ENCODE measurements around the gene SPINDOC. TPM values are rescaled to one million over a fixed set of nuclear protein-coding genes. Genes with fewer than 3 reads are reported as not detected.
"Not testable (repeated sequence)": the region's sequence is repeated elsewhere in the genome, so short reads cannot be mapped to it uniquely, and the experiment has no call there.

The SPINDOC gene
- total RNA-seq, 2 experiments from 2014 or later = 4.0 to 4.8 TPM

GRCh38 chr11:63769042-63769713 is 44.1 kb upstream of the SPINDOC start:
- no peak overlapping the region for H3K4me3 Mint-ChIP-seq

GRCh38 chr11:63769714-63770455 is 43.4 kb upstream of the SPINDOC start:
- TF ChIP-seq CTCF (IDR thresholded peaks at IDR 0.05) = no peak
- ATAC-seq (ENCODE audit: poor library complexity) = no peak
- no peak overlapping the region for H3K4me3 ChIP-seq (ENCODE audit: low read length)
- peaks cover 0 to 6% of the 10 kb centered on the region in 2 experiments for H3K9me3 ChIP-seq (ENCODE audit: control insufficient read depth in 1 of 2, insufficient read depth in 1 of 2, low read length in 2 of 2)
- H3K4me1 ChIP-seq (ENCODE audit: insufficient read depth, low read length) = peaks cover 20% of the 10 kb centered on the region
- no peak overlapping the region for H3K27ac ChIP-seq (ENCODE audit: low read depth in 1 of 2, low read length in 2 of 2)
- peaks cover 11% of the 10 kb centered on the region for H3K27me3 Mint-ChIP-seq
- H3K4me3 Mint-ChIP-seq = peak overlapping the region; percentile 82
- no peaks in the 10 kb centered on the region for H3K36me3 ChIP-seq (ENCODE audit: insufficient read depth, low read length)
- peak in 1 of 14 experiments; percentile 22 for DNase-seq
- CTCF ChIA-PET = interaction anchor here (0.5 to 0.7 kb wide), 2 partner anchors 67 to 1561 kb away, joined by 3 read pairs; no protein-coding TSS in a partner anchor
- intact Hi-C loops (cut with DNase I, micrococcal nuclease) = loop anchor here in 1 of 2 experiments (2.0 to 10.0 kb wide), 4 partner anchors 45 to 379 kb away; no protein-coding TSS in a partner anchor
- POLR2A ChIA-PET = interaction anchor here (0.7 kb wide), 1 partner anchor 232 kb away, joined by 3 read pairs; no protein-coding TSS in a partner anchor
- peaks cover 13% of the 10 kb centered on the region for H3K4me1 Mint-ChIP-seq (ENCODE audit: low read depth)
- peaks cover 7% of the 10 kb centered on the region for H3K36me3 Mint-ChIP-seq (ENCODE audit: low read depth)
- H3K9me3 Mint-ChIP-seq = no peaks in the 10 kb centered on the region
- no peak overlapping the region for H3K27ac Mint-ChIP-seq
- peaks cover 10 to 19% of the 10 kb centered on the region in 2 experiments for H3K27me3 ChIP-seq (ENCODE audit: control insufficient read depth in 1 of 2, insufficient read depth in 2 of 2, low read length in 2 of 2)

More at GRCh38 chr11:63769042-63769713, 44.1 kb upstream of the SPINDOC start:
- POLR2A ChIA-PET = interaction anchor here (0.6 to 1.6 kb wide), 3 partner anchors 29 to 232 kb away, joined by 3 to 4 read pairs (median 3); partner anchors contain the start of gene RTN3
- peaks cover 13% of the 10 kb centered on the region for H3K4me1 Mint-ChIP-seq (ENCODE audit: low read depth)
- no peak overlapping the region for H3K4me3 ChIP-seq (ENCODE audit: low read length)
- DNase-seq (peak in 9 of 14 experiments; percentile 7 to 60 (median 27)), ATAC-seq (ENCODE audit: poor library complexity) (peak; percentile 42)
- H3K9me3 ChIP-seq (ENCODE audit: control insufficient read depth in 1 of 2, insufficient read depth in 1 of 2, low read length in 2 of 2) = peaks cover 0 to 6% of the 10 kb centered on the region in 2 experiments
- peaks cover 20% of the 10 kb centered on the region for H3K4me1 ChIP-seq (ENCODE audit: insufficient read depth, low read length)
- intact Hi-C loops (cut with DNase I, micrococcal nuclease) = loop anchor here in 1 of 2 experiments (2.0 to 10.0 kb wide), 4 partner anchors 46 to 380 kb away; no protein-coding TSS in a partner anchor
- TF ChIP-seq CTCF (IDR thresholded peaks at IDR 0.05) = no peak
- CTCF ChIA-PET = interaction anchor here (0.5 kb wide), 1 partner anchor 1561 kb away, joined by 3 read pairs; no protein-coding TSS in a partner anchor
- no peak overlapping the region for H3K27ac ChIP-seq (ENCODE audit: low read depth in 1 of 2, low read length in 2 of 2)
- peaks cover 7% of the 10 kb centered on the region for H3K36me3 Mint-ChIP-seq (ENCODE audit: low read depth)
- H3K9me3 Mint-ChIP-seq = no peaks in the 10 kb centered on the region
- peaks cover 10 to 19% of the 10 kb centered on the region in 2 experiments for H3K27me3 ChIP-seq (ENCODE audit: control insufficient read depth in 1 of 2, insufficient read depth in 2 of 2, low read length in 2 of 2)
- H3K36me3 ChIP-seq (ENCODE audit: insufficient read depth, low read length) = no peaks in the 10 kb centered on the region
- H3K27me3 Mint-ChIP-seq = peaks cover 11% of the 10 kb centered on the region
- no peak overlapping the region for H3K27ac Mint-ChIP-seq

- Mint-ChIP-seq H3K36me3 (ENCODE audit: low read depth) (peaks cover 7% of the 10 kb centered on the region), H3K27me3 (peaks cover 11% of the 10 kb centered on the region), H3K4me3 (peak overlapping the region; percentile 79), H3K9me3 (no peaks in the 10 kb centered on the region), H3K27ac (no peak overlapping the region), H3K4me1 (ENCODE audit: low read depth) (peaks cover 13% of the 10 kb centered on the region)
- intact Hi-C loops (cut with DNase I, micrococcal nuclease) = no loop called here
- ChIA-PET POLR2A (no interaction called here), CTCF (interaction anchor here (0.7 kb wide), 1 partner anchor 66 kb away, joined by 3 read pairs; no protein-coding TSS in a partner anchor)
- no peak for TF ChIP-seq CTCF (IDR thresholded peaks at IDR 0.05)
- Histone ChIP-seq H3K27ac (ENCODE audit: low read depth in 1 of 2, low read length in 2 of 2) (no peak overlapping the region), H3K4me1 (ENCODE audit: insufficient read depth, low read length) (peaks cover 20% of the 10 kb centered on the region), H3K27me3 (ENCODE audit: control insufficient read depth in 1 of 2, insufficient read depth in 2 of 2, low read length in 2 of 2) (peaks cover 10 to 19% of the 10 kb centered on the region in 2 experiments), H3K9me3 (ENCODE audit: control insufficient read depth in 1 of 2, insufficient read depth in 1 of 2, low read length in 2 of 2) (peaks cover 0 to 6% of the 10 kb centered on the region in 2 experiments), H3K4me3 (ENCODE audit: low read length) (no peak overlapping the region), H3K36me3 (ENCODE audit: insufficient read depth, low read length) (no peaks in the 10 kb centered on the region)
- no peak for ATAC-seq (ENCODE audit: poor library complexity)
- no peak for DNase-seq
These were observed 42.5 kb upstream of the SPINDOC start for GRCh38 chr11:63770763-63771162.

- CTCF ChIA-PET; H3K27ac ChIP-seq (ENCODE audit: low read depth in 1 of 2, low read length in 2 of 2); H3K4me3 ChIP-seq (ENCODE audit: low read length); H3K9me3 Mint-ChIP-seq; H3K27ac Mint-ChIP-seq; intact Hi-C loops (cut with DNase I, micrococcal nuclease); H3K36me3 ChIP-seq (ENCODE audit: insufficient read depth, low read length); DNase-seq; H3K36me3 Mint-ChIP-seq (ENCODE audit: low read depth); H3K9me3 ChIP-seq (ENCODE audit: control insufficient read depth in 1 of 2, insufficient read depth in 1 of 2, low read length in 2 of 2); ATAC-seq (ENCODE audit: poor library complexity); H3K4me3 Mint-ChIP-seq: not testable (repeated sequence)
- POLR2A ChIA-PET = interaction anchor here (0.7 kb wide), 1 partner anchor 147 kb away, joined by 3 read pairs; no protein-coding TSS in a partner anchor
- Mint-ChIP-seq H3K27me3 (peaks cover 11% of the 10 kb centered on the region), H3K4me1 (ENCODE audit: low read depth) (peaks cover 13% of the 10 kb centered on the region)
- H3K4me1 ChIP-seq (ENCODE audit: insufficient read depth, low read length) = peaks cover 20% of the 10 kb centered on the region
- peaks cover 10 to 19% of the 10 kb centered on the region in 2 experiments for H3K27me3 ChIP-seq (ENCODE audit: control insufficient read depth in 1 of 2, insufficient read depth in 2 of 2, low read length in 2 of 2)
These were observed 41.4 kb upstream of the SPINDOC start for GRCh38 chr11:63771741-63772318.
